Heart left ventricle (tissue), 16 donors: ENCODE measurements around the gene ASTL. TPM values are rescaled to one million over a fixed set of nuclear protein-coding genes. Genes with fewer than 3 reads are reported as not detected.
A peak's percentile ranks its signal among the peaks of the same experiment; 100 is the strongest.

Experiments
- ATAC-seq, 4 donors: fragments of 200-7000 bp; cut with Tn5 transposase; one replicate each; pipeline ENCODE4 v1.9.1; 2020 to 2022; ENCODE audit warnings: moderate library complexity in 4 of 4, mild to moderate bottlenecking in 3 of 4, moderate number of reproducible peaks in 1 of 4
- DNase-seq, 5 donors: peaks; one replicate each; pipeline ENCODE4 v3.0.0-alpha.2; 2020
- H3K27ac ChIP-seq, 12 donors: fragments of 200-600 bp; sonication (generic) in 4 of 12; one replicate each; pipeline versions ENCODE4 v1.5.0 to v1.8.0; 2016 to 2022; ENCODE audit warnings: mild to moderate bottlenecking in 2 of 12
- H3K27me3 ChIP-seq, 9 donors: fragments of 200-600 bp; sonication (generic) in 2 of 9; one replicate each; pipeline versions ENCODE4 v1.5.1 to v1.8.0; 2016 to 2022; ENCODE audit warnings: mild to moderate bottlenecking in 3 of 9
- H3K36me3 ChIP-seq, 9 donors: fragments of 200-600 bp; sonication (generic) in 2 of 9; one replicate each; pipeline versions ENCODE4 v1.5.0 to v1.8.0; 2018 to 2022; ENCODE audit warnings: mild to moderate bottlenecking in 2 of 9
- H3K4me1 ChIP-seq, 12 donors: fragments of 200-600 bp; sonication (generic) in 4 of 12; one replicate each; pipeline versions ENCODE4 v1.5.0 to v1.8.0; 2016 to 2022; ENCODE audit warnings: mild to moderate bottlenecking in 3 of 12
- H3K4me3 ChIP-seq, 12 donors: fragments of 200-600 bp; sonication (generic) in 4 of 12; one replicate each; pipeline versions ENCODE4 v1.5.0 to v1.8.0; 2017 to 2022; ENCODE audit warnings: mild to moderate bottlenecking in 9 of 12, moderate library complexity in 4 of 12
- H3K9me3 ChIP-seq, 12 donors: fragments of 200-600 bp; sonication (generic) in 4 of 12; one replicate each; pipeline versions ENCODE4 v1.5.0 to v1.8.0; 2016 to 2022; ENCODE audit warnings: mild to moderate bottlenecking in 1 of 12
- POLR2A ChIP-seq, 2 donors: fragments of 450-650 bp; IDR thresholded peaks; one replicate each; pipeline ENCODE4 v1.6.1; 2017; ENCODE audit warnings: antibody characterized with exemption in 2 of 2, mild to moderate bottlenecking in 2 of 2, moderate library complexity in 2 of 2
- WGBS, 4 donors: extraction: QIAGEN DNeasy Blood & Tissue Kit in 2 of 4; methylation state at CpG; one replicate each; pipeline versions ENCODE4 v1.1.5 to v1.1.7; 2013 to 2018; 5-methylcytosine and 5-hydroxymethylcytosine counted together
- intact Hi-C, 10 donors: fragments of 100-400 bp; cut with DNase I; formaldehyde crosslinking; loops; one replicate each; pipeline versions ENCODE4 v1.11.1 to v1.14.2; 2022
- polyA plus RNA-seq, 2 donors: library from polyadenylated mRNA; stranded (reverse); fragments of 200-250 nt; gene quantifications; one replicate each; pipeline ENCODE4 v1.2.3, GENCODE V29; 2013
- total RNA-seq, 9 donors: library from RNA; depleted of rRNA in 2 of 9; stranded (reverse); fragments of >200 nt in 2 of 9; fragmentation: NEBNext Ultra II Directional in 3 of 9; extraction: Animal tissue kit (Norgen Biotek cat#: 25700) in 3 of 9; gene quantifications; one replicate each; pipeline versions ENCODE4 v1.1.0 to v1.2.4, GENCODE V29; 2016 to 2023
- TF ChIP-seq, protein P1 (sequence below), 12 donors: fragments of 200-600 bp; sonication (generic) in 4 of 12; IDR thresholded peaks; one replicate each; pipeline versions ENCODE4 v1.5.0 to v1.8.0; 2018 to 2022; ENCODE audit warnings: antibody characterized with exemption in 12 of 12, mild to moderate bottlenecking in 5 of 12
- donor health status: ischemic (EF 13 %, LVEDD 7.1; RV severe dilation, severe dysfunction).
- donor health status: healthy with polysubstance abuse.
- donor health status: DM: no; HTN: yes; CAD: no.
- donor health status: DM: no; HTN: no; CAD: no.
- donor health status: ischemic (EF 25% LVEDD 6.9; RV normal size, moderate dysfunction).
- donor health status: ischemic (EF 25% LVEDD 5.7; RV mildly dilated, moderate dysfunction).
- donor health status: healthy.
- donor health status: DM: yes; HTN: yes; CAD: no.
- donor health status: ischemic (EF 35%, LVEDD 5.7; RV mildly dilated, moderate dysfunction).
- donor health status: nonischemic (EF 11% LVEDD 7.7; RV severe dilation, severe dysfunction).
- donor health status: DM: yes; HTN: yes; CAD: no.
- donor health status: PGD.
- donor health status: ischemic (EF 29% LVEDD 5.4; RV normal size, mild dysfunction).
- donor health status: nonischemic (EF 23%, LVEDD 6.1; RV moderate dilation, normal function).

ASTL gene
- total and polyA plus RNA-seq, 11 donors: 0.14 TPM; not detected in 10

- intact Hi-C loops: loop anchor here in 1 of 10 donors (2.0 kb wide), 1 partner anchor 27 kb away; no protein-coding TSS in a partner anchor
- no peaks in the 10 kb centered on the region for H3K36me3 ChIP-seq
- 26 to 36% (median 29%) methylated on average over 8 to 9 of the region's 9 CpGs for WGBS, 4 donors
- peaks cover 6 to 41% (median 25%) of the 10 kb centered on the region in 12 donors for H3K4me1 ChIP-seq
- no peaks in the 10 kb centered on the region for H3K27me3 ChIP-seq
- H3K9me3 ChIP-seq: no peaks in the 10 kb centered on the region
- peak overlapping the region; percentile 47 to 85 (median 78) for H3K27ac ChIP-seq
- TF ChIP-seq POLR2A (IDR thresholded peaks at IDR 0.05): no peak
- TF ChIP-seq, protein P1, sequence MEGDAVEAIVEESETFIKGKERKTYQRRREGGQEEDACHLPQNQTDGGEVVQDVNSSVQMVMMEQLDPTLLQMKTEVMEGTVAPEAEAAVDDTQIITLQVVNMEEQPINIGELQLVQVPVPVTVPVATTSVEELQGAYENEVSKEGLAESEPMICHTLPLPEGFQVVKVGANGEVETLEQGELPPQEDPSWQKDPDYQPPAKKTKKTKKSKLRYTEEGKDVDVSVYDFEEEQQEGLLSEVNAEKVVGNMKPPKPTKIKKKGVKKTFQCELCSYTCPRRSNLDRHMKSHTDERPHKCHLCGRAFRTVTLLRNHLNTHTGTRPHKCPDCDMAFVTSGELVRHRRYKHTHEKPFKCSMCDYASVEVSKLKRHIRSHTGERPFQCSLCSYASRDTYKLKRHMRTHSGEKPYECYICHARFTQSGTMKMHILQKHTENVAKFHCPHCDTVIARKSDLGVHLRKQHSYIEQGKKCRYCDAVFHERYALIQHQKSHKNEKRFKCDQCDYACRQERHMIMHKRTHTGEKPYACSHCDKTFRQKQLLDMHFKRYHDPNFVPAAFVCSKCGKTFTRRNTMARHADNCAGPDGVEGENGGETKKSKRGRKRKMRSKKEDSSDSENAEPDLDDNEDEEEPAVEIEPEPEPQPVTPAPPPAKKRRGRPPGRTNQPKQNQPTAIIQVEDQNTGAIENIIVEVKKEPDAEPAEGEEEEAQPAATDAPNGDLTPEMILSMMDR (IDR thresholded peaks at IDR 0.05): no peak
- ATAC-seq: peak; percentile 61 to 91 (median 78)
- peak; percentile 31 to 81 (median 57) for DNase-seq
- no peak overlapping the region for H3K4me3 ChIP-seq
Observed at GRCh38 chr2:96083064-96083939, 55.0 kb downstream of the ASTL start.

DNA sequence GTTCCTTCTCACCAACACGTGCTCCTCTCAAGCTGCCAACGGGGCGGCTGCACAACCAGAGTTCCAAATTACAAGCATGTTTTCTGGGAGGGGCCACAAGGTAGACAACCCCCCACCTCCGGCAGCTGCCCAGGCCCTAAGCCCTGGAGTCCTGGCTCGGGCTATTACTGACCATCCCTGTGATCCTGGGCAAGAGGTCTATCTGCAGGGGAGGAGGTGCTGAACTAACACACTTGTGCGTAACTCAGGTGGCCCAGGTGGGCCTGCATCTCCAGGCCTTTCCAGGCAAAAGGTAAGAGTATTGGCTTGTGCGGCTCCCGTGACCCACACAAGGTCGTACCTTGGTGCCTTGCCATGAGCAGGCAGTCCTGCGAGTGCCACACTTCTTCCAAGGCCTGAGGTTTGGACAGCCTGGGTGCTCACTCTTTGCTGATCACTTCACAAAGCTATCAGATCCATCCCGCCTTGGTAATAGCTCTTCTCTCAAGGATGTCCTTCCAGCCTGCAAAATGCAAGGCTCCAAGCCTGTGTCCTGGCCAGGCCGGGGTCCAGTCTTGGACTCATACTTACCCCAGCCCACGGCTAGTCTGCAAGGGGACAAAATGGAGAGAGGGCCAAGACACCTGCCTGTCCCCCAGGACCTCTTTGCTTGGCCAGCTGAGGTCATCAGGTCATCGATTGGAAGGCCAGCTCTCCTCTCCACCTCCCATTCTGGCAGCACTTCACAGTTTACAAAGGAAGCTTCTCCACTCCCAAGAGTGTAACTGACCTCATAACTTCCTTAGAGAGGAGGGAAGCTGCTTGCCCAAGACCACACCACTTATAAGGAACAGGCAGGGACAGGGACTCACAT lies 55.9 kb downstream of the ASTL start:
- DNase-seq (peak in 1 of 5 donors; percentile 21), ATAC-seq (peak; percentile 64 to 86 (median 74))
- H3K4me1 ChIP-seq: peaks cover 6 to 41% (median 25%) of the 10 kb centered on the region in 12 donors
- intact Hi-C loops: loop anchor here in 1 of 10 donors (2.0 kb wide), 1 partner anchor 28 kb away; no protein-coding TSS in a partner anchor
- peak overlapping the region; percentile 47 to 85 (median 78) for H3K27ac ChIP-seq
- no peak for TF ChIP-seq POLR2A (IDR thresholded peaks at IDR 0.05)
- TF ChIP-seq, protein P1 (IDR thresholded peaks at IDR 0.05): no peak
- H3K4me3 ChIP-seq: no peak overlapping the region
- H3K36me3 ChIP-seq: no peaks in the 10 kb centered on the region
- no peaks in the 10 kb centered on the region for H3K9me3 ChIP-seq
- 82 to 86% (median 85%) methylated on average over 13 to 14 of the region's 14 CpGs for WGBS, 4 donors
- H3K27me3 ChIP-seq: no peaks in the 10 kb centered on the region

- TF ChIP-seq, protein P1 (IDR thresholded peaks at IDR 0.05): no peak
- WGBS, 4 donors: 91 to 98% (median 95%) methylated on average over 2 of the region's 2 CpGs
- peaks cover 0 to 13% (median 0%) of the 10 kb centered on the region in 12 donors for H3K9me3 ChIP-seq
- H3K4me3 ChIP-seq: no peak overlapping the region
- DNase-seq (no peak), ATAC-seq (no peak)
- no peaks in the 10 kb centered on the region for H3K27me3 ChIP-seq
- intact Hi-C loops: no loop called here
- no peak overlapping the region for H3K27ac ChIP-seq
- H3K4me1 ChIP-seq: peaks cover 6 to 41% (median 25%) of the 10 kb centered on the region in 12 donors
- no peaks in the 10 kb centered on the region for H3K36me3 ChIP-seq
Observed at GRCh38 chr2:96081042-96081441, 57.3 kb downstream of the ASTL start.
